ENCODE data around the gene MTMR12.

The MTMR12 gene

GRCh38 chr5:32312595-32313332, at the start of gene MTMR12:
TSS of gene MTMR12 (minus strand) at chr5:32312939. CDS start at chr5:32312838, 101 bp downstream.
- peak within 1 kb of the TSS; percentile 63 for H3K9ac ChIP-seq (ENCODE audit: low read length)
- H3K27ac ChIP-seq (ENCODE audit: low read depth, low read length) = peak within 1 kb of the TSS; percentile 87
- H3K4me1 ChIP-seq (ENCODE audit: insufficient read depth, low read length) = peaks cover 32% of the 10 kb centered on the region
- no peaks in the 10 kb centered on the region for H3K9me3 ChIP-seq (ENCODE audit: low read length)
- no peaks in the 10 kb centered on the region for H3K27me3 ChIP-seq (ENCODE audit: control insufficient read depth in 1 of 2, insufficient read depth in 2 of 2, low read length in 2 of 2)
- H3K4me3 ChIP-seq (ENCODE audit: low read depth in 1 of 2, low read length in 2 of 2) = peak within 1 kb of the TSS; percentile 62 to 76
- H3K36me3 ChIP-seq (ENCODE audit: insufficient read depth, low read length) = no peaks in the 10 kb centered on the region

GRCh38 chr5:32362527-32362926, 49.8 kb upstream of the MTMR12 start:
- H3K4me3 ChIP-seq (ENCODE audit: low read depth in 1 of 2, low read length in 2 of 2) = no peak overlapping the region
- H3K9ac ChIP-seq (ENCODE audit: low read length) = no peak overlapping the region
- H3K27me3 ChIP-seq (ENCODE audit: control insufficient read depth in 1 of 2, insufficient read depth in 2 of 2, low read length in 2 of 2) = no peaks in the 10 kb centered on the region
- no peak overlapping the region for H3K27ac ChIP-seq (ENCODE audit: low read depth, low read length)
- H3K9me3 ChIP-seq (ENCODE audit: low read length) = no peaks in the 10 kb centered on the region
- H3K4me1 ChIP-seq (ENCODE audit: insufficient read depth, low read length) = no peaks in the 10 kb centered on the region
- H3K36me3 ChIP-seq (ENCODE audit: insufficient read depth, low read length) = peaks cover 23% of the 10 kb centered on the region

- no peak overlapping the region for H3K27ac ChIP-seq (ENCODE audit: low read depth, low read length)
- H3K9me3 ChIP-seq (ENCODE audit: low read length) = no peaks in the 10 kb centered on the region
- H3K36me3 ChIP-seq (ENCODE audit: insufficient read depth, low read length) = peaks cover 29% of the 10 kb centered on the region
- no peaks in the 10 kb centered on the region for H3K27me3 ChIP-seq (ENCODE audit: control insufficient read depth in 1 of 2, insufficient read depth in 2 of 2, low read length in 2 of 2)
- no peak overlapping the region for H3K4me3 ChIP-seq (ENCODE audit: low read depth in 1 of 2, low read length in 2 of 2)
- H3K9ac ChIP-seq (ENCODE audit: low read length) = no peak overlapping the region
- H3K4me1 ChIP-seq (ENCODE audit: insufficient read depth, low read length) = no peaks in the 10 kb centered on the region
These were observed 48.2 kb upstream of the MTMR12 start for GRCh38 chr5:32360906-32361305.

GRCh38 chr5:32358611-32359010, 45.9 kb upstream of the MTMR12 start:
- H3K4me3 ChIP-seq (ENCODE audit: low read depth in 1 of 2, low read length in 2 of 2) = no peak overlapping the region
- no peaks in the 10 kb centered on the region for H3K4me1 ChIP-seq (ENCODE audit: insufficient read depth, low read length)
- peaks cover 34% of the 10 kb centered on the region for H3K36me3 ChIP-seq (ENCODE audit: insufficient read depth, low read length)
- H3K27me3 ChIP-seq (ENCODE audit: control insufficient read depth in 1 of 2, insufficient read depth in 2 of 2, low read length in 2 of 2) = no peaks in the 10 kb centered on the region
- no peak overlapping the region for H3K9ac ChIP-seq (ENCODE audit: low read length)
- H3K9me3 ChIP-seq (ENCODE audit: low read length) = no peaks in the 10 kb centered on the region
- no peak overlapping the region for H3K27ac ChIP-seq (ENCODE audit: low read depth, low read length)

GRCh38 chr5:32357658-32358057, 44.9 kb upstream of the MTMR12 start:
- H3K36me3 ChIP-seq (ENCODE audit: insufficient read depth, low read length) = peaks cover 29% of the 10 kb centered on the region

GRCh38 chr5:32355686-32356085, 42.9 kb upstream of the MTMR12 start:
- peaks cover 19% of the 10 kb centered on the region for H3K36me3 ChIP-seq (ENCODE audit: insufficient read depth, low read length)
- no peaks in the 10 kb centered on the region for H3K27me3 ChIP-seq (ENCODE audit: control insufficient read depth in 1 of 2, insufficient read depth in 2 of 2, low read length in 2 of 2)
- no peak overlapping the region for H3K4me3 ChIP-seq (ENCODE audit: low read depth in 1 of 2, low read length in 2 of 2)
- no peaks in the 10 kb centered on the region for H3K9me3 ChIP-seq (ENCODE audit: low read length)
- no peaks in the 10 kb centered on the region for H3K4me1 ChIP-seq (ENCODE audit: insufficient read depth, low read length)
- H3K9ac ChIP-seq (ENCODE audit: low read length) = no peak overlapping the region
- H3K27ac ChIP-seq (ENCODE audit: low read depth, low read length) = no peak overlapping the region

More at GRCh38 chr5:32357658-32358057, 44.9 kb upstream of the MTMR12 start:
- Histone ChIP-seq H3K9ac (ENCODE audit: low read length) (no peak overlapping the region), H3K9me3 (ENCODE audit: low read length) (no peaks in the 10 kb centered on the region), H3K27ac (ENCODE audit: low read depth, low read length) (no peak overlapping the region), H3K27me3 (ENCODE audit: control insufficient read depth in 1 of 2, insufficient read depth in 2 of 2, low read length in 2 of 2) (no peaks in the 10 kb centered on the region), H3K4me3 (ENCODE audit: low read depth in 1 of 2, low read length in 2 of 2) (no peak overlapping the region), H3K4me1 (ENCODE audit: insufficient read depth, low read length) (no peaks in the 10 kb centered on the region)

GRCh38 chr5:32353420-32353819, 40.7 kb upstream of the MTMR12 start:
- no peaks in the 10 kb centered on the region for H3K9me3 ChIP-seq (ENCODE audit: low read length)

GRCh38 chr5:32352685-32353084, 39.9 kb upstream of the MTMR12 start:
- no peaks in the 10 kb centered on the region for H3K9me3 ChIP-seq (ENCODE audit: low read length)
- no peak overlapping the region for H3K27ac ChIP-seq (ENCODE audit: low read depth, low read length)
- H3K36me3 ChIP-seq (ENCODE audit: insufficient read depth, low read length) = peaks cover 17% of the 10 kb centered on the region
- no peak overlapping the region for H3K4me3 ChIP-seq (ENCODE audit: low read depth in 1 of 2, low read length in 2 of 2)
- no peaks in the 10 kb centered on the region for H3K27me3 ChIP-seq (ENCODE audit: control insufficient read depth in 1 of 2, insufficient read depth in 2 of 2, low read length in 2 of 2)
- H3K9ac ChIP-seq (ENCODE audit: low read length) = no peak overlapping the region
- H3K4me1 ChIP-seq (ENCODE audit: insufficient read depth, low read length) = no peaks in the 10 kb centered on the region

More at GRCh38 chr5:32353420-32353819, 40.7 kb upstream of the MTMR12 start:
- Histone ChIP-seq H3K36me3 (ENCODE audit: insufficient read depth, low read length) (peaks cover 17% of the 10 kb centered on the region), H3K27me3 (ENCODE audit: control insufficient read depth in 1 of 2, insufficient read depth in 2 of 2, low read length in 2 of 2) (no peaks in the 10 kb centered on the region), H3K27ac (ENCODE audit: low read depth, low read length) (no peak overlapping the region), H3K9ac (ENCODE audit: low read length) (no peak overlapping the region), H3K4me3 (ENCODE audit: low read depth in 1 of 2, low read length in 2 of 2) (no peak overlapping the region), H3K4me1 (ENCODE audit: insufficient read depth, low read length) (no peaks in the 10 kb centered on the region)

- Histone ChIP-seq H3K27ac (ENCODE audit: low read depth, low read length) (no peak overlapping the region), H3K4me3 (ENCODE audit: low read depth in 1 of 2, low read length in 2 of 2) (no peak overlapping the region), H3K36me3 (ENCODE audit: insufficient read depth, low read length) (no peaks in the 10 kb centered on the region), H3K9ac (ENCODE audit: low read length) (no peak overlapping the region), H3K4me1 (ENCODE audit: insufficient read depth, low read length) (no peaks in the 10 kb centered on the region), H3K27me3 (ENCODE audit: control insufficient read depth in 1 of 2, insufficient read depth in 2 of 2, low read length in 2 of 2) (no peaks in the 10 kb centered on the region), H3K9me3 (ENCODE audit: low read length) (no peaks in the 10 kb centered on the region)
These were observed 34.1 kb upstream of the MTMR12 start for GRCh38 chr5:32346869-32347268.

GRCh38 chr5:32343058-32343672, 30.4 kb upstream of the MTMR12 start:
- Histone ChIP-seq H3K4me3 (ENCODE audit: low read depth in 1 of 2, low read length in 2 of 2) (no peak overlapping the region), H3K36me3 (ENCODE audit: insufficient read depth, low read length) (no peaks in the 10 kb centered on the region), H3K9ac (ENCODE audit: low read length) (no peak overlapping the region), H3K4me1 (ENCODE audit: insufficient read depth, low read length) (no peaks in the 10 kb centered on the region), H3K9me3 (ENCODE audit: low read length) (no peaks in the 10 kb centered on the region), H3K27ac (ENCODE audit: low read depth, low read length) (no peak overlapping the region), H3K27me3 (ENCODE audit: control insufficient read depth in 1 of 2, insufficient read depth in 2 of 2, low read length in 2 of 2) (no peaks in the 10 kb centered on the region)

GRCh38 chr5:32342656-32343055, 29.9 kb upstream of the MTMR12 start:
- no peak overlapping the region for H3K9ac ChIP-seq (ENCODE audit: low read length)
- no peak overlapping the region for H3K4me3 ChIP-seq (ENCODE audit: low read depth in 1 of 2, low read length in 2 of 2)
- no peaks in the 10 kb centered on the region for H3K9me3 ChIP-seq (ENCODE audit: low read length)

GRCh38 chr5:32339878-32340277, 27.1 kb upstream of the MTMR12 start:
- Histone ChIP-seq H3K27me3 (ENCODE audit: control insufficient read depth in 1 of 2, insufficient read depth in 2 of 2, low read length in 2 of 2) (no peaks in the 10 kb centered on the region), H3K27ac (ENCODE audit: low read depth, low read length) (no peak overlapping the region), H3K4me3 (ENCODE audit: low read depth in 1 of 2, low read length in 2 of 2) (no peak overlapping the region), H3K9me3 (ENCODE audit: low read length) (no peaks in the 10 kb centered on the region), H3K4me1 (ENCODE audit: insufficient read depth, low read length) (no peaks in the 10 kb centered on the region), H3K36me3 (ENCODE audit: insufficient read depth, low read length) (no peaks in the 10 kb centered on the region), H3K9ac (ENCODE audit: low read length) (no peak overlapping the region)

More at GRCh38 chr5:32342656-32343055, 29.9 kb upstream of the MTMR12 start:
- no peaks in the 10 kb centered on the region for H3K27me3 ChIP-seq (ENCODE audit: control insufficient read depth in 1 of 2, insufficient read depth in 2 of 2, low read length in 2 of 2)
- H3K4me1 ChIP-seq (ENCODE audit: insufficient read depth, low read length) = no peaks in the 10 kb centered on the region
- H3K36me3 ChIP-seq (ENCODE audit: insufficient read depth, low read length) = no peaks in the 10 kb centered on the region
- no peak overlapping the region for H3K27ac ChIP-seq (ENCODE audit: low read depth, low read length)
